HL-60 (cell line): ENCODE data around the gene IPO11.
"Not testable (repeated sequence)": the region's sequence is repeated elsewhere in the genome, so short reads cannot be mapped to it uniquely, and the experiment has no call there.

ENCODE experiments used
- GABPA ChIP-seq: IDR thresholded peaks from 2 replicates; pipeline ENCODE4 v1.6.1; 2012; ENCODE audit warnings: low read depth
- POLR2AphosphoS5 ChIP-seq: IDR thresholded peaks from 2 replicates; pipeline ENCODE4 v1.6.1; 2012; ENCODE audit warnings: low read depth
- TF ChIP-seq, protein P1 (sequence below): IDR thresholded peaks from one replicate; pipeline ENCODE4 v1.5.1; 2011; ENCODE audit warnings: low read length, control low read depth, inconsistent platforms; ENCODE audit not compliant: insufficient read depth

DNA sequence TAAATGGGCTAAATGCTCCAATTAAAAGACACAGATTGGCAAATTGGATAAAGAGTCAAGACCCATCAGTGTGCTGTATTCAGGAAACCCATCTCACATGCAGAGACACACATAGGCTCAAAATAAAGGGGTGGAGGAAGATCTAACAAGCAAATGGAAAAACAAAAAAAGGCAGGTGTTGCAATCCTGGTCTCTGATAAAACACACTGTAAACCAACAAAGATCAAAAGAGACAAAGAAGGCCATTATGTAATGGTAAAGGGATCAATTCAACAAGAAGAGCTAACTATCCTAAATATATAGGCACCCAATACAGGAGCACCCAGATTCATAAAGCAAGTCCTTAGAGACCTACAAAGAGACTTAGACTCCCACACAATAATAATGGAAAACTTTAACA is 245.2 kb downstream of the IPO11 start:
- TF ChIP-seq, protein P1, sequence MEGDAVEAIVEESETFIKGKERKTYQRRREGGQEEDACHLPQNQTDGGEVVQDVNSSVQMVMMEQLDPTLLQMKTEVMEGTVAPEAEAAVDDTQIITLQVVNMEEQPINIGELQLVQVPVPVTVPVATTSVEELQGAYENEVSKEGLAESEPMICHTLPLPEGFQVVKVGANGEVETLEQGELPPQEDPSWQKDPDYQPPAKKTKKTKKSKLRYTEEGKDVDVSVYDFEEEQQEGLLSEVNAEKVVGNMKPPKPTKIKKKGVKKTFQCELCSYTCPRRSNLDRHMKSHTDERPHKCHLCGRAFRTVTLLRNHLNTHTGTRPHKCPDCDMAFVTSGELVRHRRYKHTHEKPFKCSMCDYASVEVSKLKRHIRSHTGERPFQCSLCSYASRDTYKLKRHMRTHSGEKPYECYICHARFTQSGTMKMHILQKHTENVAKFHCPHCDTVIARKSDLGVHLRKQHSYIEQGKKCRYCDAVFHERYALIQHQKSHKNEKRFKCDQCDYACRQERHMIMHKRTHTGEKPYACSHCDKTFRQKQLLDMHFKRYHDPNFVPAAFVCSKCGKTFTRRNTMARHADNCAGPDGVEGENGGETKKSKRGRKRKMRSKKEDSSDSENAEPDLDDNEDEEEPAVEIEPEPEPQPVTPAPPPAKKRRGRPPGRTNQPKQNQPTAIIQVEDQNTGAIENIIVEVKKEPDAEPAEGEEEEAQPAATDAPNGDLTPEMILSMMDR: not testable (repeated sequence)
- TF ChIP-seq POLR2AphosphoS5, GABPA: not testable (repeated sequence)
